Liver (tissue), 9 donors: Measurements from ENCODE around the gene GABRR1. TPM values are rescaled to one million over a fixed set of nuclear protein-coding genes. Genes with fewer than 3 reads are reported as not detected.

ENCODE experiments used
- DNase-seq: peaks from one replicate; pipeline ENCODE4 v3.0.0-alpha.2; 2017; ENCODE audit warnings: low spot score
- H3K27ac ChIP-seq, 2 donors: one replicate each; pipeline ENCODE4 v1.7.0; 2013; ENCODE audit warnings: inconsistent platforms in 2 of 2, low read length in 2 of 2, control low read depth in 1 of 2, low read depth in 1 of 2, mild to moderate bottlenecking in 1 of 2
- H3K27me3 ChIP-seq, 4 donors: one replicate each; pipeline versions ENCODE4 v1.6.1 to v1.7.0; 2013; ENCODE audit warnings: low read length in 3 of 4, inconsistent platforms in 1 of 4, mild to moderate bottlenecking in 1 of 4, moderate library complexity in 1 of 4; ENCODE audit not compliant: control insufficient read depth in 4 of 4, insufficient read depth in 4 of 4
- H3K36me3 ChIP-seq, 4 donors: one replicate each; pipeline versions ENCODE4 v1.6.1 to v1.7.0; 2013; ENCODE audit warnings: low read length in 3 of 4, mild to moderate bottlenecking in 3 of 4, low read depth in 1 of 4, moderate library complexity in 1 of 4; ENCODE audit not compliant: control insufficient read depth in 4 of 4, insufficient read depth in 3 of 4
- H3K4me1 ChIP-seq, 4 donors: one replicate each; pipeline versions ENCODE4 v1.6.1 to v1.7.0; 2013; ENCODE audit warnings: low read length in 3 of 4, mild to moderate bottlenecking in 3 of 4, moderate library complexity in 1 of 4; ENCODE audit not compliant: control insufficient read depth in 4 of 4, insufficient read depth in 4 of 4
- H3K4me3 ChIP-seq, 3 donors: one replicate each; pipeline versions ENCODE4 v1.6.1 to v1.7.0; 2013; ENCODE audit warnings: low read length in 3 of 3, control low read depth in 1 of 3, low read depth in 1 of 3, mild to moderate bottlenecking in 1 of 3
- H3K9ac ChIP-seq, 2 donors: one replicate each; pipeline ENCODE4 v1.7.0; 2013; ENCODE audit warnings: low read length in 2 of 2, mild to moderate bottlenecking in 2 of 2, moderate library complexity in 2 of 2, control low read depth in 1 of 2, low read depth in 1 of 2
- H3K9me3 ChIP-seq, 4 donors: one replicate each; pipeline versions ENCODE4 v1.6.1 to v1.7.0; 2013; ENCODE audit warnings: low read length in 3 of 4; ENCODE audit not compliant: control insufficient read depth in 4 of 4
- ATF3 ChIP-seq: IDR thresholded peaks from 2 replicates; pipeline ENCODE4 v1.6.1; 2016; ENCODE audit warnings: antibody characterized with exemption
- CTCF ChIP-seq: fragments of 150-350 bp; IDR thresholded peaks from 2 replicates; pipeline ENCODE4 v1.5.1; 2017; ENCODE audit warnings: improper control_type of control experiment, low read depth, low read length; ENCODE audit not compliant: missing input control
- EGR1 ChIP-seq, 2 donors: IDR thresholded peaks; 2 replicates each; pipeline ENCODE4 v1.6.1; 2016 to 2018; ENCODE audit warnings: antibody characterized with exemption in 2 of 2, low read depth in 2 of 2
- FOXA1 ChIP-seq: IDR thresholded peaks from 2 replicates; pipeline ENCODE4 v1.6.1; 2016; ENCODE audit warnings: antibody characterized with exemption
- FOXA2 ChIP-seq: IDR thresholded peaks from 2 replicates; pipeline ENCODE4 v1.6.1; 2016; ENCODE audit warnings: antibody characterized with exemption
- GABPA ChIP-seq, 2 donors: IDR thresholded peaks in 1 of 2; conservative IDR thresholded peaks in 1 of 2; 2 replicates each; pipeline ENCODE4 v1.6.1; 2016; ENCODE audit warnings: antibody characterized with exemption in 2 of 2, mild to moderate bottlenecking in 1 of 2, moderate library complexity in 1 of 2
- HNF4A ChIP-seq, 2 donors: conservative IDR thresholded peaks; 2 replicates each; pipeline ENCODE4 v1.6.1; 2016; ENCODE audit warnings: antibody characterized with exemption in 2 of 2, mild to moderate bottlenecking in 2 of 2
- HNF4G ChIP-seq: IDR thresholded peaks from 2 replicates; pipeline ENCODE4 v1.6.1; 2016; ENCODE audit warnings: antibody characterized with exemption
- JUND ChIP-seq, 2 donors: IDR thresholded peaks; 2 replicates each; pipeline ENCODE4 v1.6.1; 2016; ENCODE audit warnings: antibody characterized with exemption in 2 of 2
- MAX ChIP-seq: IDR thresholded peaks from 2 replicates; pipeline ENCODE4 v1.6.1; 2016; ENCODE audit warnings: antibody characterized with exemption
- NR2F2 ChIP-seq: IDR thresholded peaks from 2 replicates; pipeline ENCODE4 v1.6.1; 2016; ENCODE audit warnings: antibody characterized with exemption
- REST ChIP-seq: IDR thresholded peaks from 2 replicates; pipeline ENCODE4 v1.6.1; 2016; ENCODE audit warnings: antibody characterized with exemption, mild to moderate bottlenecking
- RXRA ChIP-seq, 2 donors: IDR thresholded peaks; 2 replicates each; pipeline ENCODE4 v1.6.1; 2017 to 2018; ENCODE audit warnings: antibody characterized with exemption in 2 of 2, mild to moderate bottlenecking in 1 of 2
- SP1 ChIP-seq: IDR thresholded peaks from 2 replicates; pipeline ENCODE4 v1.6.1; 2018; ENCODE audit warnings: antibody characterized with exemption, mild to moderate bottlenecking
- TAF1 ChIP-seq: conservative IDR thresholded peaks from 2 replicates; pipeline ENCODE4 v1.6.1; 2016; ENCODE audit warnings: antibody characterized with exemption, mild to moderate bottlenecking
- YY1 ChIP-seq: IDR thresholded peaks from 2 replicates; pipeline ENCODE4 v1.6.1; 2016; ENCODE audit warnings: antibody characterized with exemption, mild to moderate bottlenecking
- ZBTB33 ChIP-seq: IDR thresholded peaks from 2 replicates; pipeline ENCODE4 v1.6.1; 2016; ENCODE audit warnings: antibody characterized with exemption
- WGBS: extraction: QIAGEN DNeasy Blood & Tissue Kit; methylation state at CpG from one replicate; pipeline ENCODE4 v1.1.7; 2013; 5-methylcytosine and 5-hydroxymethylcytosine counted together
- polyA plus RNA-seq, 2 donors: library from polyadenylated mRNA; stranded (reverse) in 1 of 2; unstranded in 1 of 2; fragments of 200-250 nt in 1 of 2; fragments of >200 nt in 1 of 2; fragmentation: Nextera tagmentation in 1 of 2; extraction: Ambion mirVana in 1 of 2; gene quantifications; one replicate each; pipeline versions ENCODE4 v1.2.1 to v1.2.3, GENCODE V29; 2013 to 2015
- total RNA-seq, 2 donors: library from RNA; depleted of rRNA; stranded (reverse); fragments of >200 nt; gene quantifications; one replicate each; pipeline ENCODE4 v1.2.3, GENCODE V29; 2014
- donor health status: healthy.
- donor health status: healthy.
- donor health status: healthy.
- donor health status: healthy.
- donor health status: healthy.

Gene GABRR1
- total and polyA plus RNA-seq, 4 donors, result not detected

- TF ChIP-seq CTCF, result no peak
- no peak for TF ChIP-seq HNF4G
- no peak for TF ChIP-seq ZBTB33
- TF ChIP-seq FOXA2, result no peak
Observed at GRCh38 chr6:89254569-89254968, 37.4 kb upstream of the GABRR1 start (continued).

GRCh38 chr6:89252907-89253306 lies 35.7 kb upstream of the GABRR1 start:
- Histone ChIP-seq H3K9me3 (no peaks in the 10 kb centered on the region), H3K27ac (no peak overlapping the region), H3K27me3 (no peaks in the 10 kb centered on the region), H3K9ac (no peak overlapping the region), H3K36me3 (no peaks in the 10 kb centered on the region), H3K4me3 (no peak overlapping the region), H3K4me1 (no peaks in the 10 kb centered on the region)
- TF ChIP-seq MAX (no peak), YY1 (no peak), HNF4A (conservative IDR thresholded peaks at IDR 0.05) (no peak), FOXA1 (no peak), JUND (IDR thresholded peaks at IDR 0.05) (no peak), TAF1 (no peak), RXRA (IDR thresholded peaks at IDR 0.05) (no peak), HNF4G (no peak), EGR1 (IDR thresholded peaks at IDR 0.05; ENCODE audit: low read depth in 2 of 2) (no peak), GABPA (IDR thresholded peaks at IDR 0.05 in 1 of 2, conservative IDR thresholded peaks at IDR 0.05 in 1 of 2) (no peak), CTCF (no peak), NR2F2 (no peak), ATF3 (no peak), REST (no peak), ZBTB33 (no peak), SP1 (no peak)
- no peak for DNase-seq
- WGBS, result 76% methylated on average over 2 of the region's 2 CpGs
